PFSK-1 (cell line): ENCODE data around the gene PLIN4.

Source experiments
- FOXP2 ChIP-seq: optimal IDR thresholded peaks from 2 replicates; pipeline ENCODE3; 2011; ENCODE audit warnings: borderline replicate concordance, control low read depth, inconsistent platforms; ENCODE audit not compliant: insufficient read depth; ENCODE audit errors: extremely low read length, extremely low read depth
- POLR2AphosphoS5 ChIP-seq: IDR thresholded peaks from 2 replicates; pipeline ENCODE4 v1.6.1; 2012; ENCODE audit warnings: low read depth, mild to moderate bottlenecking, control low read depth, low read length, moderate library complexity
- TAF1 ChIP-seq: IDR thresholded peaks from 2 replicates; pipeline ENCODE4 v1.6.1; 2012; ENCODE audit warnings: low read length, control low read depth, borderline replicate concordance; ENCODE audit not compliant: insufficient read depth
- TF ChIP-seq, protein P1 (sequence below), 2 experiments: IDR thresholded peaks; 2 replicates each; pipeline versions ENCODE4 v1.6.1 to v1.8.0; 2011 to 2012; ENCODE audit warnings: low read depth in 2 of 2, low read length in 2 of 2, control low read depth in 1 of 2, inconsistent platforms in 1 of 2, mild to moderate bottlenecking in 1 of 2, moderate library complexity in 1 of 2; ENCODE audit not compliant: insufficient read depth in 1 of 2

DNA sequence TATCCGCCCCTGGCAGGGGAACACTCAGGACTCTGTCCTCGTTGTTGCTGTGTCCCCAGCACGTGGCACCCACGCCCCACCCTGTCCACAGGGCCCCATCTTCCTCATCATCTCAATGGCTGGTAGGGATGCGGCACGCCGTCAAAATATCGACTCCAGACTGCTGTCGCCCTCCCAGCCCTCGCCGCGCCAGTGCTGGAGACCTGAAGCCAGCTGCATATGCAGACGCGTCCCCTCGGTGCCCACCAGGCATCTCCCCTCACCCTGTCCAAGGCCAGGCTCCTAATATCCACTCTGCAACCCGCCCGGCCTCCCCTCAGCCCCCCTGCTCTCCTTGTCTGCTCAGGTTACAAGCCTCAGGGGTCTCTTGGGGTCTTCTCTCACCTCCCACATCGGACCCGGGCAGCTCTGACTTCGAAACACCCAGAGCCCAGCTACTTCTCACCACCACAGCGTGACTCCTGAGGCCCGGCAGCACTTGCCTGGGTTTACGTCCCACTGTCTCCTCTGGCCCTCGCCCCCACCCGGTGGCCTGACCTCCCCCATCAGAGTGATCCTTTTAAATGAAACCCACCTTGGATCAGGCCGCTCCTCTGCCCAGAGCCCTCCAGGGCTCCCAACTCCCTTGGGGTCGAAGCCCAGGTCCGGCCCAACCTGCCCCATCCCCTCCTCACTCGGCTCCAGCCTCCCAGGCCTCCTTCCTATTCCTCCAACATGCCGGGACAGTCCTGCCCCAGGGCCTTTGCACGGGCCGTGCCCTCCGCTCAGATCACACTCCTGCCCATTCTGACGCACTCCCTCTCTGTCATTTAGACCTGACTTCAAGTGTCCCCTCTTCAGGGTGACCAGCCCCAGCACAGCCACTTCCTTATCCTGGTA lies 12.5 kb downstream of the PLIN4 start:
- TF ChIP-seq FOXP2, result no peak
- TF ChIP-seq, protein P1, sequence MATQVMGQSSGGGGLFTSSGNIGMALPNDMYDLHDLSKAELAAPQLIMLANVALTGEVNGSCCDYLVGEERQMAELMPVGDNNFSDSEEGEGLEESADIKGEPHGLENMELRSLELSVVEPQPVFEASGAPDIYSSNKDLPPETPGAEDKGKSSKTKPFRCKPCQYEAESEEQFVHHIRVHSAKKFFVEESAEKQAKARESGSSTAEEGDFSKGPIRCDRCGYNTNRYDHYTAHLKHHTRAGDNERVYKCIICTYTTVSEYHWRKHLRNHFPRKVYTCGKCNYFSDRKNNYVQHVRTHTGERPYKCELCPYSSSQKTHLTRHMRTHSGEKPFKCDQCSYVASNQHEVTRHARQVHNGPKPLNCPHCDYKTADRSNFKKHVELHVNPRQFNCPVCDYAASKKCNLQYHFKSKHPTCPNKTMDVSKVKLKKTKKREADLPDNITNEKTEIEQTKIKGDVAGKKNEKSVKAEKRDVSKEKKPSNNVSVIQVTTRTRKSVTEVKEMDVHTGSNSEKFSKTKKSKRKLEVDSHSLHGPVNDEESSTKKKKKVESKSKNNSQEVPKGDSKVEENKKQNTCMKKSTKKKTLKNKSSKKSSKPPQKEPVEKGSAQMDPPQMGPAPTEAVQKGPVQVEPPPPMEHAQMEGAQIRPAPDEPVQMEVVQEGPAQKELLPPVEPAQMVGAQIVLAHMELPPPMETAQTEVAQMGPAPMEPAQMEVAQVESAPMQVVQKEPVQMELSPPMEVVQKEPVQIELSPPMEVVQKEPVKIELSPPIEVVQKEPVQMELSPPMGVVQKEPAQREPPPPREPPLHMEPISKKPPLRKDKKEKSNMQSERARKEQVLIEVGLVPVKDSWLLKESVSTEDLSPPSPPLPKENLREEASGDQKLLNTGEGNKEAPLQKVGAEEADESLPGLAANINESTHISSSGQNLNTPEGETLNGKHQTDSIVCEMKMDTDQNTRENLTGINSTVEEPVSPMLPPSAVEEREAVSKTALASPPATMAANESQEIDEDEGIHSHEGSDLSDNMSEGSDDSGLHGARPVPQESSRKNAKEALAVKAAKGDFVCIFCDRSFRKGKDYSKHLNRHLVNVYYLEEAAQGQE (IDR thresholded peaks at IDR 0.05; ENCODE audit: insufficient read depth in 1 of 2, low read depth in 2 of 2, low read length in 2 of 2), result no peak
- no peak for TF ChIP-seq TAF1
- TF ChIP-seq POLR2AphosphoS5, result no peak
